Stomach (tissue), 9 donors: ENCODE data around the gene FAM89B. TPM values are rescaled to one million over a fixed set of nuclear protein-coding genes. Genes with fewer than 3 reads are reported as not detected.

Experiments used
- DNase-seq, 2 donors: peaks; one replicate each; pipeline versions ENCODE4 v3.0.0 to v3.0.0-alpha.2; 2013 to 2019
- H3K27ac ChIP-seq, 5 donors: fragments of 200-600 bp in 4 of 5; sonication (generic) in 4 of 5; one replicate each; pipeline ENCODE4 v1.5.1; 2013 to 2019; ENCODE audit warnings: mild to moderate bottlenecking in 1 of 5, moderate library complexity in 1 of 5
- H3K27me3 ChIP-seq, 3 donors: fragments of 200-600 bp; sonication (generic); one replicate each; pipeline ENCODE4 v1.5.1; 2017 to 2019; ENCODE audit warnings: mixed run types in 1 of 3
- H3K36me3 ChIP-seq, 4 donors: fragments of 200-600 bp; sonication (generic); 1 replicate in 3 of 4; 2 replicates in 1 of 4; pipeline ENCODE4 v1.5.1; 2016 to 2019
- H3K4me1 ChIP-seq, 4 donors: fragments of 200-600 bp; sonication (generic); one replicate each; pipeline ENCODE4 v1.5.1; 2016 to 2019
- H3K4me3 ChIP-seq, 4 donors: fragments of 200-600 bp; sonication (generic) in 3 of 4; one replicate each; pipeline ENCODE4 v1.5.1; 2016 to 2019; ENCODE audit warnings: mild to moderate bottlenecking in 1 of 4
- H3K9me3 ChIP-seq, 4 donors: fragments of 200-600 bp; sonication (generic); one replicate each; pipeline ENCODE4 v1.5.1; 2016 to 2019
- EP300 ChIP-seq: sonication (generic); formaldehyde crosslinking; IDR thresholded peaks from one replicate; pipeline ENCODE4 v1.6.1; 2017; ENCODE audit warnings: antibody characterized with exemption
- POLR2A ChIP-seq, 4 donors: fragments of 450-650 bp; IDR thresholded peaks; one replicate each; pipeline ENCODE4 v1.6.1; 2016; ENCODE audit warnings: antibody characterized with exemption in 4 of 4, control low read depth in 2 of 4, mild to moderate bottlenecking in 1 of 4, moderate library complexity in 1 of 4
- POLR2AphosphoS5 ChIP-seq, 3 donors: sonication (generic); formaldehyde crosslinking; IDR thresholded peaks; one replicate each; pipeline ENCODE4 v1.6.1; 2016; ENCODE audit warnings: antibody characterized with exemption in 3 of 3
- WGBS, 5 donors: extraction: QIAGEN DNeasy Blood & Tissue Kit in 3 of 5; methylation state at CpG; one replicate each; pipeline versions ENCODE4 v1.1.5 to v1.1.7; 2013 to 2018; 5-methylcytosine and 5-hydroxymethylcytosine counted together
- intact Hi-C: fragments of 100-400 bp; cut with DNase I; formaldehyde crosslinking; loops from one replicate; pipeline ENCODE4 v1.15.1; 2023; ENCODE audit warnings: low total_unique reads
- polyA plus RNA-seq, 3 donors: library from polyadenylated mRNA; stranded (reverse); fragments of 200-250 nt; gene quantifications; one replicate each; pipeline ENCODE4 v1.2.3, GENCODE V29; 2013
- total RNA-seq, 5 donors: library from RNA; depleted of rRNA; stranded (reverse); fragments of >200 nt; gene quantifications; one replicate each; pipeline versions ENCODE4 v1.1.0 to v1.2.3, GENCODE V29; 2014 to 2016
- TF ChIP-seq, protein P1 (sequence below), 7 experiments: fragments of 450-650 bp in 4 of 7; fragments of 200-600 bp in 3 of 7; sonication (generic) in 3 of 7; IDR thresholded peaks; one replicate each; pipeline ENCODE4 v1.5.1; 2016 to 2019; ENCODE audit warnings: antibody characterized with exemption in 7 of 7, control low read depth in 2 of 7, mild to moderate bottlenecking in 1 of 7
- donor health status: healthy with polysubstance abuse.
- donor health status: Bipolar disorder and iron deficiency.
- donor health status: healthy.

Gene FAM89B
- total and polyA plus RNA-seq, 8 donors: 3.9 to 68.2 (median 56.8) TPM

DNA sequence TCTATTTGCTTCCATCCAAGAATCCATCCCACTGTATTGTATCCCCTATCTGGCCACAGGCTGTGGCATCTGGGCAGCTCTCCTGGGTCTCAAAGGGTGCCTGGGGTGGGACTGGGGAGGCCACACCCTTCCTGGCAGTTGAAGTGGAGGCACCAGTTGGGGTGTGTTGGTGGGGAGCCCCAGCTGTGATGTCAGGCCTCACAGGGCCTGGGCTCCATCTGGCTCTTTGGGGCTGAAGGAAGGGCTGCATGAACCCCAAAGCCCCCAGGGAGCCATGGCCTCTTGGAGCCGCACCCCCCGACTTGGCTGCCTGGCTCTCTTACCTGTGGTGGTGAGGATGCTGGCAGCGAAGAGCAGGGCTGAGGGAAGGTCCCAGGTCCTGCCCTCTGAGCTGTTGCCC is 22.8 kb downstream of the FAM89B start:
- intact Hi-C loops: no loop called here

DNA sequence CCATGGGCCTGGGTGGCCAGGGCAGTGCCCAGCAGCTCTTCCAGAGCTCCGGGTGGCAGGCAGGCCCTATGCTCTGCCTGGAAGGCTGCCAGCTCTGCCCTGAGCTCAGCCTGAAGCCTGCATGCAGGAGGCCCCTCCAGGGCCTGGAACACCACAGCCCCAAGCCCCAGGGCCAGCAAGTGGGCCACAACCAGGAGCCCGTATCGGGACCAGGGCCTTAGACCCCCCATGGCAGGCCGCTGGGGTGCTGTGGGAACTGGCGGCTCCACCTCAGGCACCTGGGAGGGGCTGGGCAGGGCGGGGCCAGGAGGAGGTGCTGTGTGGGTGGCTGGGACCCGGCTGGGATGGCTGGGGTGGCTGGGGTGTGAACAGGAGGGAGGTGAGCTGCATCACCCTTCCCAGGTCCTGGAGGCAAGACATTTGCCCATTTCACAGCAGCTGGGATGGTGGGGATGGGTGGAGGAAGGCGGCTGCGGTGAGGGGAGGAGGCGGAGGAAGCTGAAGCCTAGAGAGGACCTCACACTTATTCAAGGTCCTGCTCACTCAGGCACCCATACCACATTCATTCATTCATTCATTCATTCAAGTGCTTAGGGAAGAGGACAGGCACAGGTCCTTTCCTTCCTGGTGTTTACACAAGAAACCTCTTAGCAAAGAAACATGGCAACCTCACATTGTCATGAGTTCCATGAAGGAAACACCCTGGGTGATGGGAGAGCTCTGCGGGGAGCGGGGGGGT is 23.4 kb downstream of the FAM89B start, which contains the start of gene KCNK7:
TSS of gene KCNK7 (minus strand) at position 258 of the 739 bp plus-strand sequence. CDS start at position 230, 28 bp downstream.
- H3K36me3 ChIP-seq: peaks cover 24 to 71% (median 67%) of the 10 kb centered on the region in 4 donors
- WGBS, 5 donors: 40 to 67% (median 47%) methylated on average over 7 to 12 of the region's 12 CpGs
- no peaks in the 10 kb centered on the region for H3K27me3 ChIP-seq
- peak in 1 of 2 donors; percentile 66 for DNase-seq
- peak within 1 kb of the TSS in 1 of 5 donors; percentile 29 for H3K27ac ChIP-seq
- peaks cover 9 to 48% (median 42%) of the 10 kb centered on the region in 4 donors for H3K4me1 ChIP-seq
- TF ChIP-seq, protein P1, sequence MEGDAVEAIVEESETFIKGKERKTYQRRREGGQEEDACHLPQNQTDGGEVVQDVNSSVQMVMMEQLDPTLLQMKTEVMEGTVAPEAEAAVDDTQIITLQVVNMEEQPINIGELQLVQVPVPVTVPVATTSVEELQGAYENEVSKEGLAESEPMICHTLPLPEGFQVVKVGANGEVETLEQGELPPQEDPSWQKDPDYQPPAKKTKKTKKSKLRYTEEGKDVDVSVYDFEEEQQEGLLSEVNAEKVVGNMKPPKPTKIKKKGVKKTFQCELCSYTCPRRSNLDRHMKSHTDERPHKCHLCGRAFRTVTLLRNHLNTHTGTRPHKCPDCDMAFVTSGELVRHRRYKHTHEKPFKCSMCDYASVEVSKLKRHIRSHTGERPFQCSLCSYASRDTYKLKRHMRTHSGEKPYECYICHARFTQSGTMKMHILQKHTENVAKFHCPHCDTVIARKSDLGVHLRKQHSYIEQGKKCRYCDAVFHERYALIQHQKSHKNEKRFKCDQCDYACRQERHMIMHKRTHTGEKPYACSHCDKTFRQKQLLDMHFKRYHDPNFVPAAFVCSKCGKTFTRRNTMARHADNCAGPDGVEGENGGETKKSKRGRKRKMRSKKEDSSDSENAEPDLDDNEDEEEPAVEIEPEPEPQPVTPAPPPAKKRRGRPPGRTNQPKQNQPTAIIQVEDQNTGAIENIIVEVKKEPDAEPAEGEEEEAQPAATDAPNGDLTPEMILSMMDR (IDR thresholded peaks at IDR 0.05): no peak
- no peak for TF ChIP-seq POLR2AphosphoS5 (IDR thresholded peaks at IDR 0.05)
- TF ChIP-seq EP300: no peak
- no peak for TF ChIP-seq POLR2A (IDR thresholded peaks at IDR 0.05)
- H3K4me3 ChIP-seq: no peak within 1 kb of the TSS
- no peaks in the 10 kb centered on the region for H3K9me3 ChIP-seq
- intact Hi-C loops: no loop called here

More for the DNA sequence above, 22.8 kb downstream of the FAM89B start:
- Histone ChIP-seq H3K27ac (peak overlapping the region in 1 of 5 donors; percentile 29), H3K4me1 (peaks cover 9 to 53% (median 46%) of the 10 kb centered on the region in 4 donors), H3K36me3 (peaks cover 27 to 71% (median 67%) of the 10 kb centered on the region in 4 donors), H3K4me3 (no peak overlapping the region), H3K27me3 (no peaks in the 10 kb centered on the region), H3K9me3 (no peaks in the 10 kb centered on the region)
- TF ChIP-seq, protein P1 (IDR thresholded peaks at IDR 0.05): no peak
- TF ChIP-seq POLR2A (IDR thresholded peaks at IDR 0.05) (no peak), POLR2AphosphoS5 (IDR thresholded peaks at IDR 0.05) (no peak), EP300 (no peak)
- DNase-seq: peak in 1 of 2 donors; percentile 35
- 53 to 71% (median 61%) methylated on average over 2 to 3 of the region's 3 CpGs for WGBS, 5 donors

DNA sequence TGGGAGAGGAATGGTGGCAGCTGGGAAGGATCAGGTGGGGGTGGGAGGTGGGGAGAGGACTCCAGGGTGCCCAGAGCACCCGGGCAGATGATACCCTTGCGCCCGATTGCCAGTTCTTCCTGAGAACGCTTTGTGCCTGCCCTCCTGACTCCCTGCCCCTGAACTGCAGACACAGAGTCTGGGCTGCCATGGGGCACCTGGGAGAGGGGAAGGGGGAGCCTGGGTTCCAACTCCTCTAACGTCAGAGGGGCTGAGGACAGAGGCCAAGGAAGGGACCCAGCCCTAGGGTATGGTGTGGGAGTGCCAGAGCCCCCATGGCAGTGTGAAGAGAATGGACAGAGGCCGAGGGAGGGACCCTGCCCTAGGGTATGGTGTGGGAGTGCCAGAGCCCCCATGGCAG is 24.2 kb downstream of the FAM89B start:
- TF ChIP-seq EP300 (no peak), POLR2A (IDR thresholded peaks at IDR 0.05) (no peak), POLR2AphosphoS5 (IDR thresholded peaks at IDR 0.05) (no peak)
- TF ChIP-seq, protein P1 (IDR thresholded peaks at IDR 0.05): no peak
- no peak overlapping the region for H3K27ac ChIP-seq
- 67 to 84% (median 73%) methylated on average over 3 to 6 of the region's 6 CpGs for WGBS, 5 donors
- intact Hi-C loops: no loop called here
- H3K36me3 ChIP-seq: peaks cover 25 to 69% (median 65%) of the 10 kb centered on the region in 4 donors
- H3K4me3 ChIP-seq: no peak overlapping the region
- H3K9me3 ChIP-seq: no peaks in the 10 kb centered on the region
- peaks cover 9 to 47% (median 38%) of the 10 kb centered on the region in 4 donors for H3K4me1 ChIP-seq
- no peaks in the 10 kb centered on the region for H3K27me3 ChIP-seq
- no peak for DNase-seq

DNA sequence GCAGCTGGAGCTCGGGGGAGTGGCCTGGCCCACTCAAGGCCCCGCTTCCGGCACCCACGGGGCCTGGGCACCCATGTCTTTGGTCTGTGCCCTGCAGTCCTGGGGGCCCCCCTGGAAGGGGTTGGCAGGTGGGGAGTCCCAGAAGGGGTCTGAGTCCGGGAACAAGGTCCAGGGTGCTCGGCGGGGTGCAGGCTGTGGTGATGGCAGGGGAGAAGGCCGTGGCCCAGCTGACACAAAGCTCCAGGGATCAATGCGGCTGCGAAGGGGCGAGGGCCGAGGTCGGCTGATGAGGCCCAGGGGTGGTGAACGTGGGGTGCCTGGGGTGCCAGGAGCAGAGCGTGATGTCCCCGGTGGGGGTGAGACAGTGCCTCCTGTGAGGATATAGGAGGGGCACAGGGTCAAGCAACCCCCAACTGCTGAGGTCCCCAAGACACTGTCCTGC is 25.9 kb downstream of the FAM89B start:
- no peak overlapping the region for H3K27ac ChIP-seq
- DNase-seq: no peak
- WGBS, 5 donors: 89 to 96% (median 93%) methylated on average over 13 to 16 of the region's 16 CpGs
- H3K9me3 ChIP-seq: no peaks in the 10 kb centered on the region
- H3K36me3 ChIP-seq: peaks cover 26 to 69% (median 60%) of the 10 kb centered on the region in 4 donors
- no peaks in the 10 kb centered on the region for H3K27me3 ChIP-seq
- no peak overlapping the region for H3K4me3 ChIP-seq
- intact Hi-C loops: no loop called here
- TF ChIP-seq, protein P1 (IDR thresholded peaks at IDR 0.05): no peak
- TF ChIP-seq EP300: no peak
- TF ChIP-seq POLR2AphosphoS5 (IDR thresholded peaks at IDR 0.05): no peak
- no peak for TF ChIP-seq POLR2A (IDR thresholded peaks at IDR 0.05)
- peaks cover 5 to 32% (median 25%) of the 10 kb centered on the region in 4 donors for H3K4me1 ChIP-seq
